KMS-11 (cell line): ENCODE data around the gene LPO.

ENCODE experiments used
- H2AFZ ChIP-seq: fragments of 200-600 bp; sonication (generic); 2 replicates; pipeline ENCODE4 v1.6.1; 2016; ENCODE audit warnings: antibody characterized with exemption, mixed run types, low read depth
- H3K27ac ChIP-seq: fragments of 200-600 bp; sonication (generic); 2 replicates; pipeline ENCODE4 v1.6.1; 2016; ENCODE audit warnings: mild to moderate bottlenecking, mixed run types
- H3K27me3 ChIP-seq: fragments of 200-600 bp; sonication (generic); 2 replicates; pipeline ENCODE4 v1.6.1; 2017; ENCODE audit warnings: mild to moderate bottlenecking, low read depth, mixed run types, moderate library complexity; ENCODE audit not compliant: insufficient read depth
- H3K36me3 ChIP-seq: fragments of 200-600 bp; sonication (generic); 2 replicates; pipeline ENCODE4 v1.6.1; 2017; ENCODE audit warnings: mild to moderate bottlenecking, mixed run types; ENCODE audit not compliant: insufficient read depth
- H3K4me1 ChIP-seq: fragments of 200-600 bp; sonication (generic); 2 replicates; pipeline ENCODE4 v1.6.1; 2016; ENCODE audit warnings: mild to moderate bottlenecking, low read depth, mixed run types; ENCODE audit not compliant: poor library complexity, severe bottlenecking
- H3K4me2 ChIP-seq: fragments of 200-600 bp; sonication (generic); 2 replicates; pipeline ENCODE4 v1.7.0; 2016; ENCODE audit warnings: mild to moderate bottlenecking, mixed run types
- H3K4me3 ChIP-seq: fragments of 200-600 bp; sonication (generic); IDR thresholded peaks from 2 replicates; pipeline ENCODE4 v1.6.1; 2017; ENCODE audit warnings: low read depth, low read length, mixed read lengths; ENCODE audit not compliant: insufficient read depth
- H3K79me2 ChIP-seq: fragments of 200-600 bp; sonication (generic); 2 replicates; pipeline ENCODE4 v1.6.1; 2016; ENCODE audit warnings: low read depth, mixed run types; ENCODE audit not compliant: insufficient read depth
- H3K9ac ChIP-seq: fragments of 200-600 bp; sonication (generic); 2 replicates; pipeline ENCODE4 v1.6.1; 2016; ENCODE audit warnings: mild to moderate bottlenecking, mixed run types
- H4K20me1 ChIP-seq: fragments of 200-600 bp; sonication (generic); 2 replicates; pipeline ENCODE4 v1.6.1; 2016; ENCODE audit warnings: mild to moderate bottlenecking, mixed run types; ENCODE audit not compliant: insufficient read depth
- TF ChIP-seq, protein P1 (sequence below): fragments of 200-600 bp; sonication (generic); conservative IDR thresholded peaks from 2 replicates; pipeline ENCODE4 v1.6.1; 2017; ENCODE audit warnings: low read depth, mild to moderate bottlenecking, antibody characterized with exemption, low read length, moderate library complexity, mixed read lengths

Gene LPO

DNA sequence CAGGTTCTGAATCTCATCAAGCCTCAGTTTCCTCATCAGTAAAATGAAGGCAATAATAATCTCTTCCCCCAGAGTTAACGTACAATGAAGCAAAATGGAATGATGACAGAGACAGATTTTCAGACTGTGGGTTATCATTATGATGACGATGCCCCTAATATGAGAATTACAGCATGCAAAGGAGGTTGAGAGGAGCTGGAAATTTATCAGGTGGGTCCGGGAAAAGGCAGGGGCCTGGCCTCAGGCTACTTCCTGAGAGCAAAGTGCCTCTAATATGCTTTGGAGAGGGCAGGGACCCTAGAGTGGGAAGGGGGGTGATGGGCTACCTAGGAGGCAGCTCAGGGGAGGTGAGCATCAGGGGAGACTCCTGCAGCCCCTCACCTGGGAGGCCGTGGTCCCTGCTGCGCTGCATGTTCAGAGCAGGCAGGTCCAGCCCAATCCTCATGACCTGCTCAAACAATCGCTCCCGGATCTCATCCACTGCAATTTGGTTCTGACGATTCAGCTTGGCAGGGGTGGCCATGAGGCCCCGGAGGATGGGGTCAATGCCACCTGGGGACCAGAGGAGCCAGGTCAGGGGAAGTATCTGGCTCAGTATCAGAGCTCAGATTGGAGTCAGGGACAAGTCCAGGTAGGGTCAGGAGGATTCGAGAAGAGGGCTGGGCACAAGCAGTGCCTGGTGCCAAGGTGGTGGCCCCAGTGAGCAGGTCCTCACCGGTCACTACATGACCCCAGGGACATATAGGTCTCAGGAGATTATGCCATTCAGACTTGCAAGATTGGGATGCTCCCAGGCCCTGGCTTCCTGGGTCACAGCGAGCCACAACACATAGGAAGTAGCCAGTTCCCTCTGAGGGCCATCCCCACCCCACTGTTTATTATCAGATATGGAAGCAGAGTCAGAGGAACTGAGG lies 34.2 kb downstream of the LPO start:
- no peak overlapping the region for H3K4me2 ChIP-seq
- H4K20me1 ChIP-seq, result no peaks in the 10 kb centered on the region
- H3K4me1 ChIP-seq, result no peaks in the 10 kb centered on the region
- H3K27ac ChIP-seq, result no peak overlapping the region
- no peaks in the 10 kb centered on the region for H3K36me3 ChIP-seq
- no peaks in the 10 kb centered on the region for H3K79me2 ChIP-seq
- H2AFZ ChIP-seq, result no peak overlapping the region
- TF ChIP-seq, protein P1, sequence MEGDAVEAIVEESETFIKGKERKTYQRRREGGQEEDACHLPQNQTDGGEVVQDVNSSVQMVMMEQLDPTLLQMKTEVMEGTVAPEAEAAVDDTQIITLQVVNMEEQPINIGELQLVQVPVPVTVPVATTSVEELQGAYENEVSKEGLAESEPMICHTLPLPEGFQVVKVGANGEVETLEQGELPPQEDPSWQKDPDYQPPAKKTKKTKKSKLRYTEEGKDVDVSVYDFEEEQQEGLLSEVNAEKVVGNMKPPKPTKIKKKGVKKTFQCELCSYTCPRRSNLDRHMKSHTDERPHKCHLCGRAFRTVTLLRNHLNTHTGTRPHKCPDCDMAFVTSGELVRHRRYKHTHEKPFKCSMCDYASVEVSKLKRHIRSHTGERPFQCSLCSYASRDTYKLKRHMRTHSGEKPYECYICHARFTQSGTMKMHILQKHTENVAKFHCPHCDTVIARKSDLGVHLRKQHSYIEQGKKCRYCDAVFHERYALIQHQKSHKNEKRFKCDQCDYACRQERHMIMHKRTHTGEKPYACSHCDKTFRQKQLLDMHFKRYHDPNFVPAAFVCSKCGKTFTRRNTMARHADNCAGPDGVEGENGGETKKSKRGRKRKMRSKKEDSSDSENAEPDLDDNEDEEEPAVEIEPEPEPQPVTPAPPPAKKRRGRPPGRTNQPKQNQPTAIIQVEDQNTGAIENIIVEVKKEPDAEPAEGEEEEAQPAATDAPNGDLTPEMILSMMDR, result no peak
- H3K27me3 ChIP-seq, result no peaks in the 10 kb centered on the region
- H3K9ac ChIP-seq, result no peak overlapping the region
- H3K4me3 ChIP-seq, result no peak overlapping the region

DNA sequence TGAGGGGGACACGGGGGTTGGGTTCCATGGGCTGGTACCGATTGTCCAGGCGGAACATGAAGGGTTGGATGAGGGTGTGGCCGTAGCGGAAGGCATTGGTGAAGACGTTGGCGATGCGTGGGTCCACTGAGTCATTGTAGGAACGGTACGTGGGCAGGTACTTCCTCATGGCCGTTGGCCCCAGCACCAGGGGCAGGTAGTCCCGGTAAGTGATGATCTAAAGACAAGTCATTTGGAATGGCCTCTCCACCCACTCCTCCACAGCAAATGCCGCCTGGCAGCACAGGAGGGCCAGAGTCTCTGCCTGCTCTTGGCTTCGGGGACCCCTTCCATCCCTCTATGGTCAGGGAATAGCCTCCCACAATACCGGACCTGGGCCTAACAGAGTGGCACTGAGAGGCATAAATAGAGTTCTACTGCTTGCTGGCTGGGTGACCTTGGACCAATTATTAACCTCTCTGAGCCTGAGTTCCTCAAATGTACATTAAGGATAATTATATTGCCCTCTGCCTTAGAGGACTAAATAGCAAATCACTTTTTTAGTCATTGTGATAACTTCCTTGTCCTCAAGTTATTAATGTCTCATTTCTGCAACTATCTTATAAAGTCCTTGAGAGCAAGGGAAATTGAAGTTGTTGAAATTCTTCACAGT lies 35.2 kb downstream of the LPO start:
- no peaks in the 10 kb centered on the region for H4K20me1 ChIP-seq
- no peak overlapping the region for H3K9ac ChIP-seq
- H2AFZ ChIP-seq, result no peak overlapping the region
- no peak overlapping the region for H3K4me2 ChIP-seq
- H3K27ac ChIP-seq, result no peak overlapping the region
- TF ChIP-seq, protein P1, result no peak
- H3K79me2 ChIP-seq, result no peaks in the 10 kb centered on the region
- no peaks in the 10 kb centered on the region for H3K27me3 ChIP-seq
- H3K36me3 ChIP-seq, result no peaks in the 10 kb centered on the region
- no peak overlapping the region for H3K4me3 ChIP-seq
- no peaks in the 10 kb centered on the region for H3K4me1 ChIP-seq

DNA sequence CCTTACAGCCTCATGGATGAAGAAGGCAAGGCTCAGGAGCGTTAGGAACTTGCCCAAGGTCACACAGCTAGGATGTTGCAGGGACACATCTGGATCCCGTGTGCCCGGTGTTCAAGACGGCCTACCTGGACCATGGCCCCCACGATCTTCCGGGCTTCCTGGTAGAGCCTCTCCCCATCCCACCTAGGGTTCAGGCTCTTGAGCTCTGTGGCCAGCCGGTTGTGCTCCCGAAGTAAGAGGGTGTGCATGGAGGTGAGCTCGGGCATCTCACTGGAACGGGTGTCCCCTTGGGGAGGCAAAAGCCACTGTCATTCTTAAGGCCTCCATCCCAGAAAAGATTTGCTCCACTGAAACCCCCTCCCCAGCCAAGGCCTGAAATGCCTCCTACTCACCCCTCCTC lies 37.0 kb downstream of the LPO start:
- Histone ChIP-seq H2AFZ (no peak overlapping the region), H3K27me3 (no peaks in the 10 kb centered on the region), H3K4me3 (no peak overlapping the region), H3K4me1 (no peaks in the 10 kb centered on the region), H3K79me2 (no peaks in the 10 kb centered on the region), H3K4me2 (no peak overlapping the region), H3K9ac (no peak overlapping the region), H3K36me3 (no peaks in the 10 kb centered on the region), H4K20me1 (no peaks in the 10 kb centered on the region), H3K27ac (no peak overlapping the region)
- TF ChIP-seq, protein P1, result no peak

DNA sequence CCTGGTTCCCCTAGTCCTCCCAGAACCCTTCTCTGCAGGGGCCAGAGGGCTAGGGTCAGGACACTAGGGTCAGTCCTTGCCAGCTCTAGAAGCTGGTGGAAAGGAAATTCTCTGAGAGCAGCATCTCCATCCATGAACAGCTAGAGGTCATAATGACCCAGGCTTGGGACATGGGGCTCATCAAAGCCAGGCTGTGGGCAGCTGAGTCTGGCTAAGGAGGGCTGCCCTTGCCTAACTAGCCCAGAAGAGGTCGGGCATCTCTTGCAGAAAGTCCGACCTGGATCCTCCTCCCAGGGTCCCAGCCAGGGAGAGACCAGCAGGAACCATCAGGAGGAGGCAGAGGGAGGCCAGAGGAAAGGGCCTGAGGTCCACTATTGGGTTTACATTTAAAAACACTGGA lies 38.0 kb downstream of the LPO start:
- H3K27me3 ChIP-seq, result no peaks in the 10 kb centered on the region
- no peaks in the 10 kb centered on the region for H3K79me2 ChIP-seq
- H3K9ac ChIP-seq, result no peak overlapping the region
- no peaks in the 10 kb centered on the region for H3K4me1 ChIP-seq
- no peaks in the 10 kb centered on the region for H3K36me3 ChIP-seq
- H3K27ac ChIP-seq, result no peak overlapping the region
- H3K4me2 ChIP-seq, result no peak overlapping the region
- H4K20me1 ChIP-seq, result no peaks in the 10 kb centered on the region
- no peak overlapping the region for H3K4me3 ChIP-seq
- TF ChIP-seq, protein P1, result no peak
- no peak overlapping the region for H2AFZ ChIP-seq
